ENCODE measurements around the gene PPP6R2.

PPP6R2 gene

DNA sequence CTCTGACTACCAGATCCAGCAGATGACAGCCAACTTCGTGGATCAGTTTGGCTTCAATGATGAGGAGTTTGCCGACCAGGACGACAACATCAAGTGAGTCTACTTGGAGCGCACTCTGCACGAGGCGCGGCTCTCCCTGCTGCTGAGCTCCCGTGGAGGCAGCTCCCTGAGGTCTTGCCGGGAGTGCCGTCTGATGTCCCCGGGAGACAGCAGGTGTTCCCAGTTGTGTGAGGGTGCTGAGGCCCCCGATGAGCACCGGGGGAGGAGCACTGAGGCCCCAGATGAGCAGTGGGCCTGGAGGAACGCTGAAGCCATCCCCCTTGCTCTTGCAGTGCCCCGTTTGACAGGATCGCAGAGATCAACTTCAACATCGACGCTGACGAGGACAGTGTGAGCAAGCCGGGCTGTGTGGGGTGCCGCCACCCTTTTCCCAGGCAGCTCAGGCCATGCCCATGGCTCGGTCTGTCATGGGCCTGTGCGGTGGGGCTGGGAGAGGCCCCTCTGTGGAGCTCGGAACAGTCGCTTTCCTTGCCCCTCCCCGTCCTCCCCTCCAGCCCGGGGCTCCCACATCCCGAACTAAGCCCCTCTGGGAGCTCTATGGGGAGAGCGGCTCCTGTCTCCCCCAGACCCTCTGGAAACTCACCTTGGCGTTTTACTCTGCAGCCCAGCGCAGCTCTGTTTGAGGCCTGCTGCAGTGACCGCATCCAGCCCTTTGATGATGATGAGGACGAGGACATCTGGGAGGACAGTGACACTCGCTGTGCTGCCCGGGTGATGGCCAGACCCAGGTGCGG lies 94.6 kb downstream of the PPP6R2 start:
- Histone ChIP-seq H3K36me3 (ENCODE audit: insufficient read depth) (no peaks in the 10 kb centered on the region), H3K27ac (no peak overlapping the region), H3K9ac (no peak overlapping the region), H3K4me3 (IDR thresholded peaks at IDR 0.05; ENCODE audit: insufficient read depth, low read depth, low read length) (no peak overlapping the region), H3K79me2 (ENCODE audit: insufficient read depth, low read depth) (no peaks in the 10 kb centered on the region), H2AFZ (ENCODE audit: low read depth) (no peak overlapping the region), H3K4me2 (no peak overlapping the region), H4K20me1 (ENCODE audit: insufficient read depth) (no peaks in the 10 kb centered on the region), H3K4me1 (ENCODE audit: low read depth, poor library complexity, severe bottlenecking) (no peaks in the 10 kb centered on the region), H3K27me3 (ENCODE audit: insufficient read depth, low read depth) (no peaks in the 10 kb centered on the region)
- TF ChIP-seq, protein P1, sequence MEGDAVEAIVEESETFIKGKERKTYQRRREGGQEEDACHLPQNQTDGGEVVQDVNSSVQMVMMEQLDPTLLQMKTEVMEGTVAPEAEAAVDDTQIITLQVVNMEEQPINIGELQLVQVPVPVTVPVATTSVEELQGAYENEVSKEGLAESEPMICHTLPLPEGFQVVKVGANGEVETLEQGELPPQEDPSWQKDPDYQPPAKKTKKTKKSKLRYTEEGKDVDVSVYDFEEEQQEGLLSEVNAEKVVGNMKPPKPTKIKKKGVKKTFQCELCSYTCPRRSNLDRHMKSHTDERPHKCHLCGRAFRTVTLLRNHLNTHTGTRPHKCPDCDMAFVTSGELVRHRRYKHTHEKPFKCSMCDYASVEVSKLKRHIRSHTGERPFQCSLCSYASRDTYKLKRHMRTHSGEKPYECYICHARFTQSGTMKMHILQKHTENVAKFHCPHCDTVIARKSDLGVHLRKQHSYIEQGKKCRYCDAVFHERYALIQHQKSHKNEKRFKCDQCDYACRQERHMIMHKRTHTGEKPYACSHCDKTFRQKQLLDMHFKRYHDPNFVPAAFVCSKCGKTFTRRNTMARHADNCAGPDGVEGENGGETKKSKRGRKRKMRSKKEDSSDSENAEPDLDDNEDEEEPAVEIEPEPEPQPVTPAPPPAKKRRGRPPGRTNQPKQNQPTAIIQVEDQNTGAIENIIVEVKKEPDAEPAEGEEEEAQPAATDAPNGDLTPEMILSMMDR (conservative IDR thresholded peaks at IDR 0.05; ENCODE audit: low read depth, low read length): no peak

DNA sequence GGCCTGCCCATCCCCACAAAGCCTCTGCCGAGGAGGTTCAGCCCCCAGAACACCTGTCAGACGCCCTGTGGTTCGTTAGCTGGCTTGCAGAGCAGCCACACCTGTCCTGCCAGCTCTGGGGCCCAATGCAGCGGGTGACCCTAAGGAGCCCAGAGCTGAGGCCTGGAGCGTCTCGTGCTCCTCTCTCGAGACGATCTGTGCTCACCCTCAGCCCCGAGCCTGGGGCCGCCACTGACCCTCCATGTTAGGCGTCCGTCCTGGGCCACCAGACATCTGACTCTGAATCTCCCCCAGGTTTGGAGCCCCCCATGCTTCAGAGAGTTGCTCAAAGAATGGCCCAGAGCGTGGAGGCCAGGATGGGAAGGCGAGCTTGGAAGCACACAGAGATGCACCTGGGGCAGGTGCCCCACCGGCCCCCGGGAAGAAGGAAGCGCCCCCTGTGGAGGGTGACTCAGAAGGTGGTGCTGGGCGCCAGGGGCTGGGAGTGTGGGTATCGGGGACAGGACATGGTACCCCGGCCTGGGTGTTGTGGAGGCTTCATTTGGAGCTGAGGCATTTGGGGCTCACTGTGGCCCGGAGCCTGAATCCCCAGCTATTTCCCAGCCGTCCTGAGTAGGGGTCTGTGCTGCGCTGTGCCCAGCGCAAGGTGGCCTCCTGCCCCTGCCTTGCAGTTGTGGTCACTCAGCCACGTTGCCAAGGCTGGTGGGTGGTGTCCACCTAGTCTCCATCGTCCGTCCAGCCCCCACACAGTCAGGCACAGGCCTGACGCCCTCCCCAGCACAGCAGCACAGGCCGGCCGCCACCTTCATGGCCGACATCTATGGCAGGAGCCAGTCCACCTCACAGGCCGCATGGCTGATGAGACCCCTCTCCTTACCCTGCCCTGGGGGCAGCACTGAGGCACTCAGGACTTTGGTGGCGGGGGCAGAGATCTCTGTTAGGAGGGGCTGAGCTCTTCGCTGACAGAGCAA lies 95.5 kb downstream of the PPP6R2 start:
- TF ChIP-seq, protein P1 (conservative IDR thresholded peaks at IDR 0.05; ENCODE audit: low read depth, low read length): no peak
- Histone ChIP-seq H3K36me3 (ENCODE audit: insufficient read depth) (no peaks in the 10 kb centered on the region), H3K27ac (no peak overlapping the region), H3K9ac (no peak overlapping the region), H4K20me1 (ENCODE audit: insufficient read depth) (no peaks in the 10 kb centered on the region), H3K4me2 (no peak overlapping the region), H3K4me3 (IDR thresholded peaks at IDR 0.05; ENCODE audit: insufficient read depth, low read depth, low read length) (no peak overlapping the region), H3K4me1 (ENCODE audit: low read depth, poor library complexity, severe bottlenecking) (no peaks in the 10 kb centered on the region), H3K27me3 (ENCODE audit: insufficient read depth, low read depth) (no peaks in the 10 kb centered on the region), H3K79me2 (ENCODE audit: insufficient read depth, low read depth) (no peaks in the 10 kb centered on the region), H2AFZ (ENCODE audit: low read depth) (no peak overlapping the region)

DNA sequence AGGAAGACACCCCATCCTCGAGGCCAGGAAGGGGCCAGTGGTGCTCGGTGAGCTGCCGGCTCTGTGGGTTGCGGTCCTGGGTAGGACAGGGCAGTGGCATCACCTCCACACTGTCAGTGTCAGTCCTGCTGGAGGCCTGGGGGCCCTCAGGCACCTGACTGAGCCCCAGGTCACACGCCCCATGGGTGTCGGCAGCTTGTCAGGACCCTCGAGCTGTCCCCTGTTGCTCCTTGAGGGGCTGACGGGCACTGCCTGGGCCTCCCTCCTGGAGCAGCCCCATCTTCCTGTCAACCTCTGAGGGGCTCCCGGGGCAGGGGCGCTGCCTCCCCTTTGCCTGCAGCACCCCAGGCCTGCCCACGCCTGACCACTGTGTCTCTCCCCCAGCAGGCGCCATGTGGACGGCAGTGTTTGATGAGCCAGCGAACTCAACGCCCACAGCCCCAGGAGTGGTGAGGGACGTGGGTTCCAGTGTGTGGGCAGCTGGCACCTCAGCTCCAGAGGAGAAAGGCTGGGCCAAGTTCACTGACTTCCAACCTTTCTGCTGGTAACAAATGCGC lies 96.3 kb downstream of the PPP6R2 start:
- Histone ChIP-seq H3K27me3 (ENCODE audit: insufficient read depth, low read depth) (no peaks in the 10 kb centered on the region), H3K36me3 (ENCODE audit: insufficient read depth) (no peaks in the 10 kb centered on the region), H3K27ac (no peak overlapping the region), H3K9ac (no peak overlapping the region), H3K4me3 (IDR thresholded peaks at IDR 0.05; ENCODE audit: insufficient read depth, low read depth, low read length) (no peak overlapping the region), H2AFZ (ENCODE audit: low read depth) (no peak overlapping the region), H4K20me1 (ENCODE audit: insufficient read depth) (no peaks in the 10 kb centered on the region), H3K79me2 (ENCODE audit: insufficient read depth, low read depth) (no peaks in the 10 kb centered on the region), H3K4me1 (ENCODE audit: low read depth, poor library complexity, severe bottlenecking) (no peaks in the 10 kb centered on the region), H3K4me2 (no peak overlapping the region)
- TF ChIP-seq, protein P1 (conservative IDR thresholded peaks at IDR 0.05; ENCODE audit: low read depth, low read length): no peak

DNA sequence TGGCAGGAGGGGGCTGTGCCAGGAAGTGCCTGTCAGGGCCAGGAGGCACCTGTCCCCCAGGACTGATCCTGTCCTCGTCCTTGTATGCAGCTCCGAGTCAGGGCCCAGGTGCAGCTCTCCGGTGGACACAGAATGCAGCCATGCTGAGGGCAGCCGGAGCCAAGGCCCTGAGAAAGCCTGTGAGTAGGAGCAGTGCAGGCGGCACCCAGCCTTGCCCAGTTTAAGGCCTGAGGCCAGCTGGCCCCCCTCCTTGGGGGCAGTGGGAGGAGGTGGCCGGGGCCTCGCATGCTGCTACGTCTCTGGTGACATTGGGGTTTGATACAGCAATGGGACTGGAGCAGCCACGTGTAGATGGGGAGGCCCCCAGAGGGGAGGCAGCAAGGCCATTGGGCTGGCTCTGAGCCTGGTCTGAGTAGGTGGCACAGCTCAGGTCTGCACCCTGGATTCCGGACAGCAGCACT lies 96.8 kb downstream of the PPP6R2 start:
- no peak overlapping the region for H3K9ac ChIP-seq
- no peaks in the 10 kb centered on the region for H3K4me1 ChIP-seq (ENCODE audit: low read depth, poor library complexity, severe bottlenecking)
- H2AFZ ChIP-seq (ENCODE audit: low read depth): no peak overlapping the region
- H3K4me2 ChIP-seq: no peak overlapping the region
- no peaks in the 10 kb centered on the region for H3K36me3 ChIP-seq (ENCODE audit: insufficient read depth)
- no peaks in the 10 kb centered on the region for H3K27me3 ChIP-seq (ENCODE audit: insufficient read depth, low read depth)
- TF ChIP-seq, protein P1 (conservative IDR thresholded peaks at IDR 0.05; ENCODE audit: low read depth, low read length): no peak
- no peaks in the 10 kb centered on the region for H4K20me1 ChIP-seq (ENCODE audit: insufficient read depth)
- no peak overlapping the region for H3K27ac ChIP-seq
- H3K79me2 ChIP-seq (ENCODE audit: insufficient read depth, low read depth): no peaks in the 10 kb centered on the region
- H3K4me3 ChIP-seq (IDR thresholded peaks at IDR 0.05; ENCODE audit: insufficient read depth, low read depth, low read length): no peak overlapping the region
